HG03039 (cell line): ENCODE measurements around the gene ATP13A2.

Experiments used
- ATAC-seq: cut with Tn5 transposase; IDR thresholded peaks from one replicate; pipeline ENCODE4 v1.9.1; 2021; ENCODE audit warnings: mild to moderate bottlenecking, moderate library complexity; ENCODE audit not compliant: unreplicated experiment

ATP13A2 gene

GRCh38 chr1:17030206-17030605 lies 18.5 kb upstream of the ATP13A2 start:
- ATAC-seq, result no peak

DNA sequence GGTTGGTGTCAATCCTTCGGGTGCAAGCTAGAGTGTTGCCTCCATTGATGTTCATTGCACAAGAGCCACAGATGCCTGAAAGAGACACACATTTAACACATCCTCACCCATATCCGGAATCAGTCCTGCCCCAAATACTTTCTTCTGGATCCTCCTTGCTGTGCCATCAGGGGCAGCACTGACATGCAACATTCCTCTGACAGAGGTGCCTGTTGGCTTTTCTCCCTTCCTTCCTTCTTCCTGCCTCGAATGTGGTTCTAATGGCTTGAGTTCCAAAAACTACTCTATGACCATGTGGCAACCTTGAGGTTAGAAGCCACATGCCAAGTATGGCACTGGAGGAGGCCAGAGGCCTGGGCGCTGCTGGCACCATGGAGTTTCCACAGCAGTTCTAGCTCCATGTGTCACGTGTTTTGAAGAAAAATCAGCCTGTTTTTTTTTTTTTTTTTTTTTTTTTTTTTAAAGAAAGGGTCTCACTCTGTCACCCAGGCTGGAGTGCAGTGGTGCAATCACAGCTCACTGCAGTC lies 17.0 kb upstream of the ATP13A2 start:
- ATAC-seq, result no peak

- ATAC-seq, result no peak
These were observed 16.2 kb upstream of the ATP13A2 start for GRCh38 chr1:17027900-17028299.

GRCh38 chr1:17027403-17027802 lies 15.7 kb upstream of the ATP13A2 start:
- ATAC-seq, result no peak

DNA sequence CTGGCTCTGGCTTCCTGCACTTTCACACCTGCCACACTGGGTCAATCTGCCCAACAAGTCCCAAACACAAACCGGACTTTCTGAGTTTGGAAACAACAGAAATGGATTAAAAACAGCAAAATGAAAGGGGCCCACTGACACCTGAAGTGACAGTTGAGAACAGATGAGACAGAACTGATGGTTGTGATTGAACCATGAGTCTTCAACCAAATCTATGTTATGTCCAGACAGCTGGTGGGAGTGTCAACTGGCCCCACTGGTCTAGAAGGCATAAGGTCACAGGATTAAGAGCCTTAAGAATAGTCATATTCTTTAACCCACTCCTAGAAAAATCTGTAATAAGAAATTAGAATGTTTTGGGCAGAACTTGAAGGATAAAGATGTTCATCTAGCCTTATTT lies 13.0 kb upstream of the ATP13A2 start:
- ATAC-seq, result no peak

DNA sequence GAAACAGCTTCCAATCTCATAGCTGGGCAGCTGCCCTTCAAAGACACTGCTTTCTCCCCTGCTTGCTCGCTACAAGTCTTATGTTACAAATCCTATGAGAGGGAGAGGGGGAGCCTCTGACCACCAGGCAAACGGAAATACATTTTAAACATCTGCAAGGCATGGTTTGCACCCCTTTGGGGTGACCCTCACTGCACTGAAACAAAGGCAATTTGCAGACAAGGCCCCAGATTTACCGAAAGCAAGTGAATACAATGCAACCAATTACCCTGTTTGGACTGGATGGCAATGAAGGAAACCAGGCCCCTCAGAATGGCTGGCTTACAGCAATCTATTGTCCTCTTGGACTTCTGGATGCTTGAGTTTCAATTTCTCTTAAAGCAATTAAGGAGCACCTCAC lies 11.8 kb upstream of the ATP13A2 start:
- ATAC-seq, result no peak

GRCh38 chr1:17023102-17023501 lies 11.4 kb upstream of the ATP13A2 start:
- ATAC-seq, result no peak

- ATAC-seq, result no peak
These were observed 10.2 kb upstream of the ATP13A2 start for GRCh38 chr1:17021896-17022295.

DNA sequence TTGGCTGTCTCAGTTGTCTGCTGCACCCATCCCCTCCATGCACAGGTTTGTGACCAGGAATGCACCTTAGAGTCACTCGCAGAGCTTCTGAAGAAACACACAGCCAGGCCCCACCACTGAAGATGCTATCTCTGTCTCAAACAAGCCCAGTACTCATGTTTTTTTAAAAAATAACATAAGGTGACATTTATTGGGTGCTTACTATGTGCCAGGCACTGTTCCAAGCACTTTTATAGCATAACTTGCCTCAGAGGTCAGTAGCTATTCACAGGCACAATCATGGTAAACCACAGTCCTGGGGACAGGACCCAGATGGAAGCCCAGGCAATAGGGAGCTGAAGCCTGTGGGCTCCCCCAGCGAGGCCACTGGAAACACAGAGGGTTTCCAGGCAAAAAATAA lies 8.8 kb upstream of the ATP13A2 start:
- ATAC-seq, result no peak

GRCh38 chr1:17018849-17019248 lies 7.1 kb upstream of the ATP13A2 start:
- no peak for ATAC-seq

DNA sequence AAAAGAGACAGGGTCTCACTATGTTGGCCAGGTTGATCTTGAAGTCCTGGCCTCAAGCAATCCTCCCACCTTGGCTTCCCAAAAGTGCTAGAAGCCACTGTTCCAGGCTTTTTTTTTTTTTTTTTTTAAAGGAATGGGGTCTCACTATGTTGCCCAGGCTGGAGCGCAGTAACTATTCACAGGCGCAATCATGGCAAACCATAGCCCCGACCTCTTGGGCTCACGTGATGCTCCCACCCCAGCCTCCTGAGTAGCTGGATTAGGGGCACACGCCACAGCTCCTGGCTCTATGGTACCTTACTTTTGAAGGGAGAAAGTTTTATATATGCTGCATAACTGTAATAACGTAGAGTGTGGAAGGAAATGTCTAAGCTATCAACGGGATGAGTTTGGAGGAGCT lies 5.7 kb upstream of the ATP13A2 start:
- ATAC-seq, result no peak

- ATAC-seq, result no peak
These were observed 4.6 kb upstream of the ATP13A2 start for GRCh38 chr1:17016317-17016661.

DNA sequence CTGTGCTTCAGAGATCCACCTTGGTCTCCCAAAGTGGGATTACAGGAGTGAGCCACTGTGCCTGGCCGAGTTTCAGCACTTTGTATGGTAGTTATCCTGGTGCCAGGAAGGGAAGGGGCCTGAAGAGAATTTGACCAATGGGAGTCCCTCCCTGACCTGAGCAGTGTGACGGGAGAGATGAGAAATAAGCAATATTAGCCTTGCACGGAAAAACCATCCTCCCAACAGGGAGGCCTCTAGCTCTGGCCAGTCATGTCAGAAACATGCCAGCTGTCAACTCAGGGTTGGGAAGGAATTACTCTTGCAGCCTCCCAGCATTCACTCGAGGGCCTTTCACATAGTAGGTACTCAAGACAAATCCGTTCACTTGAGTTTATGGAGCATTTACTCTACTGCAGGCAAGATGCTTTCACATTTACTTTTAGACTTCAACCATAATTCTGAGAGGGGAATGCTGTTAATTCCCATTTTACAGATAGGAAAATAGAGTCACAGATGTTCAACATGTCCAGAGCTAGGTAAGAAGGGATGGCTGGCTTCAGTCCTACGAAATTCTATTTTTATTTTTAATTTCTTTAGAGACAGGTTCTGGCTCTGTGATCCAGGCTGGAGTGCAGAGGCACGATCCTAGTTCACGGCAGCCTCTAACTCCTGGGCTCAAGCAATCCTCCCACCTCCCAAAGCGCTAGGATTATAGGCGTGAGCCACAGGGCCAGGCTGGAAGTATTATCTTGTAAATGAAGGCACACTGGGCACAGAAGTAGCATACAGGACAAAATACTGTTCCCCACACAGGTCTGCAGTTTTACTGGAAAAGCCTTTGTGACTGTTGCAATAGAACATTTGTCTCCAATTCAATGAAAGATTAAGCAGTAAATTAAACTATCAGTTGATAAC lies 3.2 kb upstream of the ATP13A2 start:
- no peak for ATAC-seq

DNA sequence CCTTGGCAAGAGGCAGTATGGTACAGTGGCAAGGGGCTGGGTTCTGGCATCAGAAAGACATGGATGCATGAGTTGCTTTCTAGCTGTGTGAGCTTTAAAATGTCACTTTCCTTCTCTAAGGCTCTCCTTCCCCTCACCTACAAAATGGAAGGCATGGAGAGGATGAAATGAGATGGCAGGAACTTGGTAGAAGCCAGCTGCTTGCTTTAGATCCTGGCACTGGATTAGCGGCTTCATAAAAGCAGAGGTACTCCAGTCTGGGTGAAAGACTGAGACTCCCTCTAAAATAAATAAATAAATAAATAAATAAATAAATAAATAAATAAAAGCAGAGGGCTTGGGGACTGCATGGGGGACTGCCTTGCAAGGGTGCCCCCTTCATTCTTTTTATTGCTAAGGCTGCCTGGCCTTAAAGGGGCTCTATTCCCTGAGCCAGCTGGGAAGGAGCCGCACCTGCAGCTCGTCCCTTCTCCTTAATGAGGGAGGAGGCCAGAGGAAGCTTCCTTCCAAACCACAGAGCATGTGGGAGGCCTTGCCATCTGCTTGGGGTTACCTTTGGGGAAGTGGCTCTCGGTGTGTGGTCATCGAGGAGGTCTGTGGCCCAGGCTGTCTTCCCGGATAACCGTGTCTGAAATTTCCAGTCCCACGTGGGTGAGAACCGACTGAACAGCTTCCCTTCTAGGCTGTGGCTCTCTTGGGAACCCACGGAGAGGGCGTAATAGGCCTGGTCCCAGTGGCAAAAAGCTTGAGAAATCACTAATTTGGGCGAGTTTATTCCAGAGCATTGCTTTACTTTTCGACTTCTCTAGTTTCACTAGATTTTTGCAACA lies 2.0 kb upstream of the ATP13A2 start:
- ATAC-seq, result no peak

- no peak for ATAC-seq
These were observed 1.2 kb upstream of the ATP13A2 start for GRCh38 chr1:17012775-17013490.

GRCh38 chr1:17011092-17011438 lies 663 bp downstream of the ATP13A2 start:
- ATAC-seq, result no peak

- ATAC-seq, result no peak
These were observed 2.0 kb downstream of the ATP13A2 start for GRCh38 chr1:17009706-17010105.

DNA sequence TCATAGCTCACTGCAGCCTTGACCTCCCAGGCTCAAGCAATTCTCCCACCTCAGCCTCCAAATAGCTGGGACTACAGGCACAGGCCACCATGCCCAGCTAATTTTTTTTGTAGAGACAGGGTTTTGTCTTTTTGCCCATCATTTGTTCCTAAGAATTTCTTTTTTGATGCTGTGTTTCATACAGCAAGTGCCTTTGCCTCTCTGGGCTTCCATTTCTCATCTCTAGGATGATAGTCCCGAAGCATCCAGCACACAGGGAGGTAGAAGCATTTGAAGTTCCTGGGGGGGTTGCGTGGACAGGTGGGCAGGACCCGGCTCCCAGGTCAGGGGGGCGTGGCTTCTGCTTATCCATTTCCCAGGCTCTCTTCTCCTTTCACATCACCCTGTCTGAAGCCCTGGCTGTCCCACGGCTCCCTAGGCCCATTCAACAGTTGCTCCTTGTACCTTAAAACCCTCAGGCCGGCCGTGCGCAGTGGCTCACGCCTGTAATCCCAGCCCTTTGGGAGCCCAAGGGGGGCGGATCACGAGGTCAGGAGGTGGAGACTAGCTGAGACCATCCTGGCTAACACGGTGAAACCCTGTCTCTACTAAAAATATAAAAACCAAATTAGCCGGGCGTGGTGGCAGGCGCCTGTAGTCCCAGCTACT lies 3.4 kb downstream of the ATP13A2 start:
- no peak for ATAC-seq

GRCh38 chr1:17007121-17007520 lies 4.6 kb downstream of the ATP13A2 start:
- no peak for ATAC-seq

DNA sequence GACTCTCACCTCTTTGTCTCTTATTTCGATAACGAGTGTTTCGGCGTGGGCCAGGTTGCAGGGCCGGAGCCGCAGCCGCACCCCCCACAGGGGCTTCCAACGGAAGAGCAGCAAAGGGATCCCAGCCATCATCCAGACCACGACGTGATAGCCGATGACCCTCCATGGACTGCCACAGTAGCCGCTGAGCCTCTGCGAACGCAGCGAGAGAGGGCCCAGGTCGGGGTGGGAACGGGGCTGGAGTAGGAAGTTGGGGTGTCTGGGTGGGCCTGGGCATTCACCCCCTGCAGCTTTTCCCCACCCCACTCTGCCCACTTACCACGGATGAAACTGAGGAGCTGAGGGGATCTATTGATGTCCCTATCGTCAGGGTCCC lies 6.4 kb downstream of the ATP13A2 start:
- no peak for ATAC-seq
